Caki2 (cell line): ENCODE results near the gene REV1. TPM values are rescaled to one million over a fixed set of nuclear protein-coding genes. Genes with fewer than 3 reads are reported as not detected.

Source experiments
- DNase-seq: peaks from one replicate; pipeline ENCODE4 v3.0.0-alpha.2; 2015; ENCODE audit warnings: low read depth
- in situ Hi-C: cut with HindIII; loops from 2 replicates; pipeline ENCODE4 v1.10.0; 2016; ENCODE audit warnings: low sequenced_read_pairs, low pct_unique_long_range_greater_than_20kb, mixed read lengths
- total RNA-seq: library from RNA; depleted of rRNA; stranded (reverse); fragments of >200 nt; shearing (Covaris generic); gene quantifications from 2 replicates; pipeline ENCODE4 v1.2.3, GENCODE V29; 2014; ENCODE audit warnings: low replicate concordance

Gene REV1
- total RNA-seq, 1 experiment from 2014 or later = 16.2 TPM

GRCh38 chr2:99468155-99468554, 21.7 kb downstream of the REV1 start:
- in situ Hi-C loops = no loop called here

DNA sequence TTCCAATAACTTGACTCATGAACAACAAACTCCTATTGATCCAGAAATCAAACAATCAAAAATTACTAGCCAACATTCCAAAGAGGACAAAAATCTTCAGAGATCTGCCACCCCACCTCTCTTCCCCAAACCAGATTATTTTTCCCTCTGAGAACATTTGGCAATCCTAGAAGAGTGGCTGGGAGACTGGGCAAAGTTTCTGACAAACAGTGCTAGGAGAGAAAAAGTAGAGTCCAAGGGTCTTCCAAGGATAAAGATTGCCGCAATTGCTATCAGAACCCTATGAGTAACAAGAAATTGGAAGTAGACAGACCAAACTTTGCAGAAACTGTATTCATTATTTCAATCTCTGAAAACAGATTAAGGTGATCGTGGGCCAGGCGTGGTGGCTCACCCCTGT, 22.4 kb downstream of the REV1 start:
- in situ Hi-C loops = no loop called here
- no peak for DNase-seq

More at GRCh38 chr2:99468155-99468554, 21.7 kb downstream of the REV1 start:
- no peak for DNase-seq

DNA sequence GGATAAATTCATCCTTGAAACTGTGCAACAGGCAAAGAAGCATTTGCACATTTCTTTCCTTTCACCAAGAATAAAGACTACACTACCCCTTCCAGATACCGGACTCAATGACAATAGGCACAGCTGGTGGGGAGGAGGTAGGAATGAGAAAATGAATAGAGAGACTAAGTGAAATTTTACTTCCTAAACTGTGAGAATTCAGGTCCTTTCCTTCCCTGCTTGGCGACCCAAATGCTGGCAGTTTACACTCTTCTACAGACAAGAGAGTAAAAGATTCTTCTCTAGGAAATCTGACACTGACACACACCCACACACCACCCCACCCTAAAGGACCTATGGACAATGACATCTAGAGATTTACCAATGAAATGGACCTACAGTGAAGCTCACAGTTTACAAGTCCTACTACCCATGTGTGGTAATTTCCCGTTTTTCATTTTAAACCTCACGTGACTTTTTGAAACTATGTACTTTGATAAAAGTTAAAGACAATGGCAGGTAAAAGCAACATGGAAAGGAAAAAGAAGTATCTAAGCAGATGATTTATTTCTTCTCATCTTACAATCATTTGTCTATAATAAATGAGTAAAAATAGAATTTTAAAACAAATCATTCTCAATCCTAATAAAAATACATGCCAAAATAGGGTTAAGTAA, 27.9 kb downstream of the REV1 start:
- in situ Hi-C loops = no loop called here
- no peak for DNase-seq

DNA sequence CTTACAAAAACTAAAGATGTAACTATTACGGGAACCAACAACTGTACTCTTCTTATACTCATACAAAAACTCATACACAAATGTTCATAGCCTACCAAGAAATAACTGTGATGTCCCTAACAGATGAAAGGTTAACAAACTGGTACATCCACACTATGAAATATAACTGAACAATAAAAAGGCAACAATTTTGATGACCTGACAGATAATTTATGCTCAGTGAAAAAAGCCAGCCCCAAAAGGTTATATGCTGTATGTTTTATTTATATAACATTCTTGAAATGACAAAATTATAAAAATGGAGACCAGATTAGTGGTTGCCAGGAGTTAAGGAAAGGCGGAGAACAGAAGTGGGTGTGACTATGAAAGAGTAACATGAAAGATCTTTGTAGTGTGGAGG, 31.3 kb downstream of the REV1 start:
- in situ Hi-C loops = no loop called here
- DNase-seq = no peak

DNA sequence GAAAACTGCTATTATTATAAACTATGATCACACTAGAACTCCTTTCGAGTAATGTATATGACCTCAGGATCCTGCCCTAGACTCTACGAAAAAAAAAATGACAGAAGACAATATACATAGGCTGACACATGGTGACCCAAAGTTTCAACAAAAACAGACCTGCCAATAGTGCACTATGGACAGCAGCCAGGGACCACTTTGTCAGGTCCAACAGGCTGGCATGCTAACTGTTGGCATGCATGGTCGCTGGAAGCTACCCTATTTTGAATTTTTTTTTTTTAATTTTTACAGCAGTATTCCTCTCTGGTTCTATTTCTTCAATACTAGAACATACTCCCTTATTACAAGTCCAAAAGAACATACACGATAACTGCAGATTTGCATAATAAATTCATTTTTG, 38.1 kb downstream of the REV1 start:
- in situ Hi-C loops = no loop called here

DNA sequence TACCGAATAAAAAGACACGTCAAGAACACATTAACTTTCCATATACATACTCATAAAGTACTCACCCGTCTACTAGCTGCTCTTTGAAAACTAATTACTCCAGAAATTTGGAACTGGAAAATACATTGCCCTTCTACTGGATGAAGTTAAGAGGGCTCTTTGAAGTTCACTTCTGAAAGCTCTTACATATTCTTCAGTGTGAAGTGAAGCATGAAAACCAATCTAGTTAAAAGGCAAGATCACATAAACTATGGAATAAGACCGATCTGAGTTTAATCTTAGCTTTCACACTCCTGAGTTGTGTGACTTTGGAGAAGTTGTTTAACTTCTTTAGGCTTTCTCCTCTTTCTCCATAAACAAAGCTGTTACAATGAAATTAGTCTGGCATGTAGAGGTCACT, 38.5 kb downstream of the REV1 start:
- in situ Hi-C loops = no loop called here
- DNase-seq = no peak

More for the DNA sequence above, 38.1 kb downstream of the REV1 start:
- DNase-seq = no peak

DNA sequence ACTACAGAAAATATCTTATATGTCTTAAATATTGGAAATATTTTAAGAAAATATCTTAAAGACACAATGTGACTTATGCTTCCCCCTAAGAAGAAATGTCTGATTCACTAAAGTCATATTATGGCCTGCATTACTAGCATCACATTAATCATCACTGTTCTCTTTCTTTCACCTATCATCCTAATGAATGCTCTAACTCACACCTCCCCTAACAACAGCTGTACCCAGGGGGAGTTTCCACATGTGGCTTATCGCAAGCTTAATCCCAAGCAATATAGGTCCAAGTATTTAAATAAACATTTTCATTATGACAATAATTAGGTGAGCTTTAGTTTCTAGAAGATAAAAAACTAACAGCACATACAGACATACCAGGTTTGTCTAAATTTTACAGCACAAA, 39.6 kb downstream of the REV1 start:
- in situ Hi-C loops = no loop called here
- no peak for DNase-seq

DNA sequence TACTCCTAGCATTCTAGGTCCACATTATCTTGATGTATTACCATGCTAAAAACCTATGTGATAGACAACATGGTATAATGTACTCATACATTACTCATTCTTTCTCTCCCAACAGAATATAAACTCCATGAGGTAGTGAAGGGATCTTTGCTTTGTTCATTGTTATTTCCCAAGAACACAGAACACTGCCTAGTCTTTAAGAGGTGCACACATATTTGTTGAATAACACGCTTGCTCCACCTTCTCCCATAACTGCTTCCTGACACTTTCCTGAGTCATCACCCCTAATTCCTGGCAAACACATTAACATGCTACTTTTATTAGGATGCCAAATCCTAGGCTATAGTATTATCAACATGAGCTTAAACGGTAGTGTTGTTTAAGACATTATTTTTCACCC, 41.3 kb downstream of the REV1 start:
- no peak for DNase-seq

DNA sequence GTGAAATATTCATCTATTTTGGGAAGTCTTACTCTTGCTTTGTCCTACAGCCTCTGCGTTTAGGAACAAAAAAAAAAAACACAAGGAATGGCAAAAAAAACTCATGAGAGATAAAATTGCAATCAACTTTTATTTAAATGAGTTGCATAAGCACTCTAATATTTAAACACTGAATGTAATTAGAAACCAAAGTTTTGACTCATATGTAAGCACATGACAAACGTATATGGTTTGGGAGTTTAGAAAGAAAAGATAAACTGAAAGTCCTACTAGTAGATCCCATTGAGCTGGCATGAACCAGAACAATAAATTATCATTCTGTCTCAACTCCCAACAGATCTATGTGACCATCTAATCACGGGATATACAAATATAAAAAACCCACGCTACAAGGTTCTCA, 44.8 kb downstream of the REV1 start:
- DNase-seq = no peak
- in situ Hi-C loops = no loop called here

More for the DNA sequence above, 41.3 kb downstream of the REV1 start:
- in situ Hi-C loops = no loop called here

GRCh38 chr2:99444222-99444621, 45.6 kb downstream of the REV1 start:
- no peak for DNase-seq
- in situ Hi-C loops = no loop called here

DNA sequence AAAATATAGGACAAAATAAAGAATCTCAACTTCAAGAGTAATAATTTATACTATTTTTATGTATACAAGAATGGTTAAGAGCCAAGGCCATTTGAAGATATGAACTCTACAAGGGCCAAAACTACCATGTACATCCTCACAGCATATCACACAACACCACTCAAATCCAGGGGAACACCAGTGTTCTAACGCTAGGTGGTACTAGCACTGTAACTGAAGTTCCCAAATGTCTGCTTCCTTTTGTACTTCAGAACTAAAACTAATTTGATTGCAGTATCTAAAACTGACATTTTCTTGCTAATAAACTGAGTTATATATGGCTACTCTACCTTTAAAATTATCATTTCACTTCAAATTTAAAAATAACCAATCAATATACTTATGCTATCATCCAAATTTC, 47.0 kb downstream of the REV1 start:
- in situ Hi-C loops = no loop called here
- no peak for DNase-seq

GRCh38 chr2:99439971-99440505, 49.8 kb downstream of the REV1 start:
- no peak for DNase-seq
- in situ Hi-C loops = no loop called here

DNA sequence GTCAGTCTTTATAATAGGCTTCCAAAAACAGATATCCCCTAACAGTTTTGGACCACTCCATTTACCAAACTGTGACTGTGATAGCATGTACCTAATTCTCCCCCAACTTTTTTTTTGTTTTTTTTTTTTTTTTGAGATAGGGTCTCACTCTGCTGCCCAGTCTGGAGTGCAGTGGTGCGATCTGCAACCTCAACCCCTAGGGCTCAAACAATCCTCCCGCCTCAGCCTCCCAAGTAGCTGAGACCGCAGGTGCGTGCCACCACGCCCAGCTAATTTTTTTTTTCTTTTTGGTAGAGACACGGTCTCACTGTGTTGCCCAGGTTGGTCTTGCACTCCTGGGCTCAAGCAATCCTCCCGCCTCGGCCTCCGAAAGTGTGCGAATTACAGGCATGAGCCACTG, 52.9 kb downstream of the REV1 start:
- DNase-seq = no peak
- in situ Hi-C loops = no loop called here

DNA sequence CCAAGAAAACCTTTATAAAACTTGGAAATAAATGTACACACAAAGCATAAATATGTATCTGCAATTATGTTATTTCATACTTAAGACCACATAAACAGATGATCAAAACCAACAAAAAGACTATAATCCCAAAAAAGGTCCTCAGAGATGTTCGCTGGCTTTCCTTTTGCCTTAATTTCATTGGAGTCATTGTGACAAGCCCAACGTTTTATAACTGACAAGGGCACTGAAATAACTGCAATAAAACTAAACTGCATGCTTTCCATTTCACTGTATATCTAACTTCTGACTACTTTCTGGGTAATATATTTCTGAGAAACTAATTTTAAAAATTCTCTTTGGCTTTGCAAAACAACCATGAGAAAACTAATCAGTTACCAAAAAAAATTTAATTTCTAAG, 56.5 kb downstream of the REV1 start:
- in situ Hi-C loops = no loop called here
- no peak for DNase-seq

GRCh38 chr2:99431587-99432275, 58.1 kb downstream of the REV1 start:
- DNase-seq = no peak
- in situ Hi-C loops = no loop called here

GRCh38 chr2:99430614-99431291, 59.1 kb downstream of the REV1 start:
- in situ Hi-C loops = no loop called here
- DNase-seq = peak; percentile 70

DNA sequence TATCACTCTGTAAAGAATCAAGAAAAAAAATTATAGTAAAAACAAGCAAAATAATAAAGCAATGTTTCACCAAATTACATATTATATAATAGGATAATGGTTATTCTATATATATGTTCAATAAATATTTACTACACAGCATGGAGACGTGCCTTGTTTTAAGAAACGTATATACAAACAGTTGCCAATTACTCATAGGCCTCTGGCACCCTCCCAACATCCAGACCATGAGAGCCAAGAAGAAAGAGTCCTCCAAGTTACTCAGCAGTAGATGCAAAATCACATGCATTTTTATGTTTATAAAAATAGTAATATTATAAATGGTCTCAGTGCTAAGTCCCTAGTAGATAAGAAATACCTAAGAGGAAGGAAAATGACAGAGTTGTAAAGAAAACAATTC, 64.8 kb downstream of the REV1 start:
- no peak for DNase-seq

GRCh38 chr2:99424371-99424770, 65.4 kb downstream of the REV1 start:
- in situ Hi-C loops = no loop called here
- no peak for DNase-seq

More for the DNA sequence above, 64.8 kb downstream of the REV1 start:
- in situ Hi-C loops = no loop called here

DNA sequence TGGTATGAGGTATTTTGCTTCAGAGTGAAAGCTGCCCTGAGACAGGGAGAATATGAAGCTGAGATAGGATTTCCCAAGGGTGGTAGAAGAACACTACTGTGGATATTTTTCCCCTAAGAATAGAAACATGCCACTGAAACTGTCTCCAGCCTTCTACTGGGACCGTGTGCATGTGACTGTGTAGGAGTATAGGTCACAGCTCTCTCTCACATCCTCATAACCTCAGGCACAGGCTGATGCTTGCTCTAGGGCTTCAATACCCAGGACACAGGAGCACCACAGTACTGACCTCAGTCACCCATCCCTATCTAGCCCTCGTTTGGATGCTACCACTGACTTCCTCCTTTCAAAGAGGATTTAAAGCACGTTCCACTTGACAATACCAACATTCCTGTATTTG, 67.2 kb downstream of the REV1 start:
- no peak for DNase-seq
- in situ Hi-C loops = no loop called here
